SK-N-SH treated with all-trans-retinoic acid at 6 μM for 48 hours (cell line): ENCODE measurements around the gene C11orf97.

Source experiments
- ATAC-seq: fragments of 200-7000 bp; cut with Tn5 transposase; 3 replicates; pipeline ENCODE4 v1.9.1; 2020; ENCODE audit warnings: mild to moderate bottlenecking, moderate library complexity
- ARNTL ChIP-seq: fragments of 450-650 bp; formaldehyde crosslinking; IDR thresholded peaks from 2 replicates; pipeline ENCODE4 v1.5.0; 2020; ENCODE audit warnings: low read depth, mild to moderate bottlenecking, moderate library complexity, borderline replicate concordance
- BACH2 ChIP-seq: fragments of 250-450 bp; sonication (Bioruptor Pico); IDR thresholded peaks from 2 replicates; pipeline ENCODE4 v1.9.0; 2021; ENCODE audit warnings: mild to moderate bottlenecking, borderline replicate concordance
- CREB5 ChIP-seq: fragments of 250-450 bp; sonication (Bioruptor Pico); IDR thresholded peaks from 2 replicates; pipeline ENCODE4 v1.5.1; 2020; ENCODE audit warnings: low read depth, mild to moderate bottlenecking, moderate library complexity
- CSDC2 ChIP-seq: fragments of 250-450 bp; sonication (Bioruptor Pico); IDR thresholded peaks from 2 replicates; pipeline ENCODE4 v1.5.0; 2020; ENCODE audit warnings: mild to moderate bottlenecking, moderate library complexity
- GLIS3 ChIP-seq: fragments of 250-450 bp; sonication (Bioruptor Pico); IDR thresholded peaks from 2 replicates; pipeline ENCODE4 v1.5.0; 2020; ENCODE audit warnings: mild to moderate bottlenecking, moderate library complexity
- ISL1 ChIP-seq: fragments of 250-450 bp; sonication (Bioruptor Pico); IDR thresholded peaks from 2 replicates; pipeline ENCODE4 v2.1.2; 2022; ENCODE audit warnings: mild to moderate bottlenecking, moderate library complexity
- OSR1 ChIP-seq: fragments of 250-450 bp; sonication (Bioruptor Pico); IDR thresholded peaks from 2 replicates; pipeline ENCODE4 v1.8.0; 2022; ENCODE audit warnings: moderate library complexity, mild to moderate bottlenecking, inconsistent platforms
- PATZ1 ChIP-seq: fragments of 250-450 bp; sonication (Bioruptor Pico); IDR thresholded peaks from 2 replicates; pipeline ENCODE4 v1.8.0; 2020; ENCODE audit warnings: mild to moderate bottlenecking, moderate library complexity, borderline replicate concordance
- PPARA ChIP-seq: fragments of 250-450 bp; sonication (Bioruptor Pico); IDR thresholded peaks from 2 replicates; pipeline ENCODE4 v1.5.0; 2020; ENCODE audit warnings: mild to moderate bottlenecking, borderline replicate concordance
- RARB ChIP-seq: fragments of 250-450 bp; sonication (Bioruptor Pico); IDR thresholded peaks from 2 replicates; pipeline ENCODE4 v1.8.0; 2021; ENCODE audit warnings: mild to moderate bottlenecking, moderate library complexity
- SNAI2 ChIP-seq: fragments of 250-450 bp; sonication (Bioruptor Pico); IDR thresholded peaks from 2 replicates; pipeline ENCODE4 v1.5.0; 2020; ENCODE audit warnings: mild to moderate bottlenecking, moderate library complexity
- TCF4 ChIP-seq: fragments of 250-450 bp; sonication (Bioruptor Pico); IDR thresholded peaks from 2 replicates; pipeline ENCODE4 v1.8.0; 2021; ENCODE audit warnings: mild to moderate bottlenecking, moderate library complexity, borderline replicate concordance
- TOX ChIP-seq: fragments of 250-450 bp; sonication (Bioruptor Pico); IDR thresholded peaks from 2 replicates; pipeline ENCODE4 v1.8.0; 2021; ENCODE audit warnings: mild to moderate bottlenecking, moderate library complexity, borderline replicate concordance
- ZC3H10 ChIP-seq: fragments of 250-450 bp; sonication (Bioruptor Pico); IDR thresholded peaks from 2 replicates; pipeline ENCODE4 v1.5.1; 2021; ENCODE audit warnings: mild to moderate bottlenecking, moderate library complexity
- ZFP3 ChIP-seq: fragments of 250-450 bp; sonication (Bioruptor Pico); IDR thresholded peaks from 2 replicates; pipeline ENCODE4 v1.5.0; 2020; ENCODE audit warnings: mild to moderate bottlenecking, moderate library complexity
- ZFP30 ChIP-seq: fragments of 450-650 bp; formaldehyde crosslinking; IDR thresholded peaks from 2 replicates; pipeline ENCODE4 v1.5.0; 2022; ENCODE audit warnings: mild to moderate bottlenecking, moderate library complexity
- ZNF565 ChIP-seq: fragments of 450-650 bp; formaldehyde crosslinking; conservative IDR thresholded peaks from 2 replicates; pipeline ENCODE4 v1.5.0; 2020; ENCODE audit warnings: low read depth, mild to moderate bottlenecking, moderate library complexity
- ZNF70 ChIP-seq: fragments of 450-650 bp; formaldehyde crosslinking; IDR thresholded peaks from 2 replicates; pipeline ENCODE4 v1.5.0; 2020; ENCODE audit warnings: mild to moderate bottlenecking, moderate library complexity
- ZNF8 ChIP-seq: fragments of 450-650 bp; formaldehyde crosslinking; IDR thresholded peaks from 2 replicates; pipeline ENCODE4 v1.5.0; 2020; ENCODE audit warnings: mild to moderate bottlenecking, moderate library complexity
- TF ChIP-seq, protein P1 (sequence below): fragments of 250-450 bp; sonication (Bioruptor Pico); IDR thresholded peaks from 2 replicates; pipeline ENCODE4 v1.5.1; 2021; ENCODE audit warnings: mild to moderate bottlenecking, moderate library complexity
- TF ChIP-seq, protein P2 (sequence below): fragments of 250-450 bp; sonication (Bioruptor Pico); IDR thresholded peaks from 2 replicates; pipeline ENCODE4 v1.8.0; 2021; ENCODE audit warnings: low read depth, mild to moderate bottlenecking, moderate library complexity, borderline replicate concordance
- TF ChIP-seq, protein P3 (sequence below): fragments of 250-450 bp; sonication (Bioruptor Pico); IDR thresholded peaks from 2 replicates; pipeline ENCODE4 v1.5.0; 2020; ENCODE audit warnings: mild to moderate bottlenecking, moderate library complexity

C11orf97 gene

DNA sequence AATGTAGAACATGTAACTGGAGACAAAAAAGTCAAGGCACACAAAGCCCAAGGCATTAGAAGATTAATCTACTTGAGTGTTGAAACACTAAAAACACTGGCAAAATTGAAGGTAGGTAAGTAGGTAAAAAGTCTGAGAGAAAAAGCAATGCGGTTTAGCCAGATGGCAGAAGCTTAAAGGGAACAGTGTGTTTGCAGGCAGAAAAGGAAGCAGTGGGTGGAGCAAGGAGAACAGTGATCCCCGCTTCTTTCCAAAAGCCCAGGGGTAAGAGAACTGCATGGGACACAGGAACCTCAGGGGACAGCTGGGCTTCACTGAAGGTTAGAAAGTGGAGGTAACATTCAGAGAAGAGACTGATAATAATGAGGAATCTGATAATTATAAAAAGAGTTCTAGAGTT is 34.6 kb upstream of the C11orf97 start:
- no peak for ATAC-seq

DNA sequence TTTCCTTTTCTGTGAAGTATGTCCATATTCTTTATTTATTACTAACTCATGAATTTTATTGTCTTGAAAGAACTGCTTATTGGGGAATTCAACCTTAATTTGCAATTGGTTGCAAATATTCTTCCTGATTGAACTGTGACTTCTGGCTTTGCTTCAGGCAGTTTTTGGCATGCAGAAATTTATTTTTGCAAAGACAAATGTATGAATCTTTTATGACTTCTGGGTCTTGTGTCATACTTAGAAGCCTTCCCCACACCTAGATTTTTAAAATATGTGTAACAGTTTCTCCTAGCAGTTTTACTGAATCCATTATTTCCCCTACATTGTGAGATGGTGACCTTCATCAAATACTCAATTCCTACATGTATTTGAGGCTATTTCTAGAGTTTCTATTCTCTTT is 30.9 kb upstream of the C11orf97 start:
- ATAC-seq = no peak
- TF ChIP-seq ZNF565 (CRISPR knock-in tag) (no peak), BACH2 (CRISPR knock-in tag) (no peak), CSDC2 (CRISPR knock-in tag) (no peak), TCF4 (CRISPR knock-in tag) (no peak)
- TF ChIP-seq, protein P1, sequence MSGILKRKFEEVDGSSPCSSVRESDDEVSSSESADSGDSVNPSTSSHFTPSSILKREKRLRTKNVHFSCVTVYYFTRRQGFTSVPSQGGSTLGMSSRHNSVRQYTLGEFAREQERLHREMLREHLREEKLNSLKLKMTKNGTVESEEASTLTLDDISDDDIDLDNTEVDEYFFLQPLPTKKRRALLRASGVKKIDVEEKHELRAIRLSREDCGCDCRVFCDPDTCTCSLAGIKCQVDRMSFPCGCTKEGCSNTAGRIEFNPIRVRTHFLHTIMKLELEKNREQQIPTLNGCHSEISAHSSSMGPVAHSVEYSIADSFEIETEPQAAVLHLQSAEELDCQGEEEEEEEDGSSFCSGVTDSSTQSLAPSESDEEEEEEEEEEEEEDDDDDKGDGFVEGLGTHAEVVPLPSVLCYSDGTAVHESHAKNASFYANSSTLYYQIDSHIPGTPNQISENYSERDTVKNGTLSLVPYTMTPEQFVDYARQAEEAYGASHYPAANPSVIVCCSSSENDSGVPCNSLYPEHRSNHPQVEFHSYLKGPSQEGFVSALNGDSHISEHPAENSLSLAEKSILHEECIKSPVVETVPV (CRISPR knock-in tag) = no peak
- TF ChIP-seq, protein P2, sequence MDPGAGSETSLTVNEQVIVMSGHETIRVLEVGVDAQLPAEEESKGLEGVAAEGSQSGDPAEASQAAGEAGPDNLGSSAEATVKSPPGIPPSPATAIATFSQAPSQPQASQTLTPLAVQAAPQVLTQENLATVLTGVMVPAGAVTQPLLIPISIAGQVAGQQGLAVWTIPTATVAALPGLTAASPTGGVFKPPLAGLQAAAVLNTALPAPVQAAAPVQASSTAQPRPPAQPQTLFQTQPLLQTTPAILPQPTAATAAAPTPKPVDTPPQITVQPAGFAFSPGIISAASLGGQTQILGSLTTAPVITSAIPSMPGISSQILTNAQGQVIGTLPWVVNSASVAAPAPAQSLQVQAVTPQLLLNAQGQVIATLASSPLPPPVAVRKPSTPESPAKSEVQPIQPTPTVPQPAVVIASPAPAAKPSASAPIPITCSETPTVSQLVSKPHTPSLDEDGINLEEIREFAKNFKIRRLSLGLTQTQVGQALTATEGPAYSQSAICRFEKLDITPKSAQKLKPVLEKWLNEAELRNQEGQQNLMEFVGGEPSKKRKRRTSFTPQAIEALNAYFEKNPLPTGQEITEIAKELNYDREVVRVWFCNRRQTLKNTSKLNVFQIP = no peak
- TF ChIP-seq, all 23 proteins: peak for 0

More for the DNA sequence above, 34.6 kb upstream of the C11orf97 start:
- TF ChIP-seq ZFP3 (CRISPR knock-in tag) = no peak
- no peak for TF ChIP-seq RARB (CRISPR knock-in tag)
- no peak for TF ChIP-seq ZNF8 (CRISPR knock-in tag)
- TF ChIP-seq TOX = no peak
- no peak for TF ChIP-seq SNAI2
- TF ChIP-seq GLIS3 = no peak
- TF ChIP-seq CREB5 = no peak
- no peak for TF ChIP-seq OSR1 (CRISPR knock-in tag)
- no peak for TF ChIP-seq PATZ1 (CRISPR knock-in tag)
- no peak for TF ChIP-seq ZFP30 (CRISPR knock-in tag)
- no peak for TF ChIP-seq ISL1 (CRISPR knock-in tag)
- TF ChIP-seq, protein P2 = no peak
- no peak for TF ChIP-seq ZC3H10 (CRISPR knock-in tag)
- TF ChIP-seq, protein P3, sequence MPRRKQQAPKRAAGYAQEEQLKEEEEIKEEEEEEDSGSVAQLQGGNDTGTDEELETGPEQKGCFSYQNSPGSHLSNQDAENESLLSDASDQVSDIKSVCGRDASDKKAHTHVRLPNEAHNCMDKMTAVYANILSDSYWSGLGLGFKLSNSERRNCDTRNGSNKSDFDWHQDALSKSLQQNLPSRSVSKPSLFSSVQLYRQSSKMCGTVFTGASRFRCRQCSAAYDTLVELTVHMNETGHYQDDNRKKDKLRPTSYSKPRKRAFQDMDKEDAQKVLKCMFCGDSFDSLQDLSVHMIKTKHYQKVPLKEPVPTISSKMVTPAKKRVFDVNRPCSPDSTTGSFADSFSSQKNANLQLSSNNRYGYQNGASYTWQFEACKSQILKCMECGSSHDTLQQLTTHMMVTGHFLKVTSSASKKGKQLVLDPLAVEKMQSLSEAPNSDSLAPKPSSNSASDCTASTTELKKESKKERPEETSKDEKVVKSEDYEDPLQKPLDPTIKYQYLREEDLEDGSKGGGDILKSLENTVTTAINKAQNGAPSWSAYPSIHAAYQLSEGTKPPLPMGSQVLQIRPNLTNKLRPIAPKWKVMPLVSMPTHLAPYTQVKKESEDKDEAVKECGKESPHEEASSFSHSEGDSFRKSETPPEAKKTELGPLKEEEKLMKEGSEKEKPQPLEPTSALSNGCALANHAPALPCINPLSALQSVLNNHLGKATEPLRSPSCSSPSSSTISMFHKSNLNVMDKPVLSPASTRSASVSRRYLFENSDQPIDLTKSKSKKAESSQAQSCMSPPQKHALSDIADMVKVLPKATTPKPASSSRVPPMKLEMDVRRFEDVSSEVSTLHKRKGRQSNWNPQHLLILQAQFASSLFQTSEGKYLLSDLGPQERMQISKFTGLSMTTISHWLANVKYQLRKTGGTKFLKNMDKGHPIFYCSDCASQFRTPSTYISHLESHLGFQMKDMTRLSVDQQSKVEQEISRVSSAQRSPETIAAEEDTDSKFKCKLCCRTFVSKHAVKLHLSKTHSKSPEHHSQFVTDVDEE (CRISPR knock-in tag) = no peak
- no peak for TF ChIP-seq ARNTL (CRISPR knock-in tag)
- no peak for TF ChIP-seq PPARA

GRCh38 chr11:94486068-94486467 is 26.2 kb upstream of the C11orf97 start:
- ATAC-seq = no peak
- TF ChIP-seq PPARA (no peak), ZNF70 (CRISPR knock-in tag) (no peak), SNAI2 (no peak), ZNF565 (CRISPR knock-in tag) (no peak), ZFP30 (CRISPR knock-in tag) (no peak), CSDC2 (CRISPR knock-in tag) (no peak), RARB (CRISPR knock-in tag) (no peak)
- TF ChIP-seq, protein P2 = no peak
- TF ChIP-seq, protein P3 (CRISPR knock-in tag) = no peak
